Measurements from ENCODE around the gene OR52L1.

The OR52L1 gene

GRCh38 chr11:5940748-5941147 is 46.0 kb downstream of the OR52L1 start:
- no peak for DNase-seq (ENCODE audit: low spot score)

- DNase-seq (ENCODE audit: low spot score), result no peak
Measured at GRCh38 chr11:5938603-5938965, 48.2 kb downstream of the OR52L1 start.

- no peak for DNase-seq (ENCODE audit: low spot score)
Measured at GRCh38 chr11:5937868-5938602, 48.8 kb downstream of the OR52L1 start.

All from SW480 (cell line).